Prostate gland (tissue), 2 donors: ENCODE data around the gene GPC5. TPM values are rescaled to one million over a fixed set of nuclear protein-coding genes. Genes with fewer than 3 reads are reported as not detected.
A peak's percentile ranks its signal among the peaks of the same experiment; 100 is the strongest.

Experiments used
- DNase-seq: peaks from one replicate; pipeline ENCODE4 v3.0.0-alpha.2; 2019; ENCODE audit warnings: low spot score
- H3K27ac ChIP-seq, 2 donors: fragments of 200-600 bp; sonication (generic); 2 replicates each; pipeline ENCODE4 v1.5.1; 2017 to 2019
- H3K27me3 ChIP-seq: fragments of 200-600 bp; sonication (generic); replicated peaks from 2 replicates; pipeline ENCODE4 v1.5.1; 2019; ENCODE audit not compliant: insufficient read depth
- H3K36me3 ChIP-seq, 2 donors: fragments of 200-600 bp; sonication (generic); 1 replicate in 1 of 2; 2 replicates in 1 of 2; pipeline versions ENCODE4 v1.5.1 to v1.8.1; 2017 to 2019
- H3K4me1 ChIP-seq: fragments of 200-600 bp; sonication (generic); replicated peaks from 2 replicates; pipeline ENCODE4 v1.5.1; 2019
- H3K4me3 ChIP-seq, 2 donors: fragments of 200-600 bp; sonication (generic); 2 replicates each; pipeline ENCODE4 v1.5.1; 2017 to 2019
- H3K9me3 ChIP-seq: fragments of 200-600 bp; sonication (generic); 2 replicates; pipeline ENCODE4 v1.5.1; 2017
- POLR2A ChIP-seq: fragments of 450-650 bp; IDR thresholded peaks from one replicate; pipeline ENCODE4 v1.6.1; 2016; ENCODE audit warnings: antibody characterized with exemption, mild to moderate bottlenecking
- POLR2AphosphoS5 ChIP-seq: sonication (generic); formaldehyde crosslinking; IDR thresholded peaks from one replicate; pipeline ENCODE4 v1.6.1; 2017; ENCODE audit warnings: antibody characterized with exemption
- WGBS: methylation state at CpG from one replicate; pipeline ENCODE4 v1.1.5; 2018; 5-methylcytosine and 5-hydroxymethylcytosine counted together
- intact Hi-C: fragments of 100-400 bp; cut with DNase I; formaldehyde crosslinking; loops from one replicate; pipeline ENCODE4 v1.14.2; 2022
- total RNA-seq, 2 donors: library from RNA; depleted of rRNA; stranded (reverse); fragments of >200 nt; gene quantifications; one replicate each; pipeline ENCODE4 v1.1.0, GENCODE V29; 2016
- TF ChIP-seq, protein P1 (sequence below), 4 experiments: fragments of 200-600 bp in 2 of 4; fragments of 450-650 bp in 2 of 4; sonication (generic) in 2 of 4; IDR thresholded peaks; 1 replicate in 3 of 4; 2 replicates in 1 of 4; pipeline ENCODE4 v1.5.1; 2016 to 2019; ENCODE audit warnings: antibody characterized with exemption in 4 of 4, mild to moderate bottlenecking in 2 of 4, moderate library complexity in 2 of 4

Gene GPC5
- total RNA-seq, 2 donors from 2014 or later, result 0.23 to 35.0 TPM

DNA sequence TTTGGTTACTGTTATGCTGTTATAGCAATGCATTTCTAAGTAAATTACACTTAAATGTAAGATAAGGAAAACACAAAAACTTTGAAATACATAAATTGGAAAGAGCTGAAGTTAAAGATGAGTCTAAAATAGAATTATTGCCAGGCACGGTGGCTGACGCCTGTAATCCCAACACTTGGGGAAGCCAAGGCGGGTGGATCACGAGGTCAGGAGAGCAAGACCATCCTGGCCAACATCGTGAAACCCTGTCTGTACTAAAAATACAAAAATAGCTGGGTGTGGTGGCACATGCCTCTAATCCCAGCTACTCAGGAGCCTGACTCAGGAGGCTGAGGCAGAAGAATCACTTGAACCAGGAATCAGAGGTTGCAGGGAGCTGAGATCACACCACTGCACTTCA lies 922.8 kb downstream of the GPC5 start:
- Histone ChIP-seq H3K9me3 (no peaks in the 10 kb centered on the region), H3K4me3 (no peak overlapping the region), H3K27ac (no peak overlapping the region), H3K27me3 (no peaks in the 10 kb centered on the region), H3K36me3 (no peaks in the 10 kb centered on the region), H3K4me1 (peaks cover 2% of the 10 kb centered on the region)
- 80% methylated on average over 5 of the region's 5 CpGs for WGBS
- intact Hi-C loops, result no loop called here
- no peak for DNase-seq
- no peak for TF ChIP-seq POLR2AphosphoS5
- TF ChIP-seq, protein P1, sequence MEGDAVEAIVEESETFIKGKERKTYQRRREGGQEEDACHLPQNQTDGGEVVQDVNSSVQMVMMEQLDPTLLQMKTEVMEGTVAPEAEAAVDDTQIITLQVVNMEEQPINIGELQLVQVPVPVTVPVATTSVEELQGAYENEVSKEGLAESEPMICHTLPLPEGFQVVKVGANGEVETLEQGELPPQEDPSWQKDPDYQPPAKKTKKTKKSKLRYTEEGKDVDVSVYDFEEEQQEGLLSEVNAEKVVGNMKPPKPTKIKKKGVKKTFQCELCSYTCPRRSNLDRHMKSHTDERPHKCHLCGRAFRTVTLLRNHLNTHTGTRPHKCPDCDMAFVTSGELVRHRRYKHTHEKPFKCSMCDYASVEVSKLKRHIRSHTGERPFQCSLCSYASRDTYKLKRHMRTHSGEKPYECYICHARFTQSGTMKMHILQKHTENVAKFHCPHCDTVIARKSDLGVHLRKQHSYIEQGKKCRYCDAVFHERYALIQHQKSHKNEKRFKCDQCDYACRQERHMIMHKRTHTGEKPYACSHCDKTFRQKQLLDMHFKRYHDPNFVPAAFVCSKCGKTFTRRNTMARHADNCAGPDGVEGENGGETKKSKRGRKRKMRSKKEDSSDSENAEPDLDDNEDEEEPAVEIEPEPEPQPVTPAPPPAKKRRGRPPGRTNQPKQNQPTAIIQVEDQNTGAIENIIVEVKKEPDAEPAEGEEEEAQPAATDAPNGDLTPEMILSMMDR (IDR thresholded peaks at IDR 0.05), result no peak
- no peak for TF ChIP-seq POLR2A

DNA sequence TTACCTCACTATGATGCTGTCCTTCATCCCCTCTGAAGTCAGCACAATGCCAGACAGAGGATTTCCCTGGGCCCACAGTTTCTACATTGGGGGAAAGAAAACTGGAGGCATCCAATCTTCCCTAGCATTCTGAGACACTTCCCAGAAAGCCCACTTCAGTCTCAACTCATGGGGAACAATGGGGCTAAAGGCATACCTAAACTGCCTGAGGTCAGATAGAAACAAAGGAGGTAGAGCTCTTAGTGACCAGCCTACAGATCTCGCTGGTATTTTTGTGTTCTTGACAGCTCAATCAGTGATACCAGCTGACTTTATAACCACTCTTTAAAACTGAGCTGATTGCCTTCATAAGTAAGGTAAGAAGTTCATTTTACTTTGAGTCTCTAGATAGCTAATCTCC lies 947.2 kb downstream of the GPC5 start:
- intact Hi-C loops, result no loop called here
- TF ChIP-seq POLR2AphosphoS5, result no peak
- TF ChIP-seq POLR2A, result no peak
- TF ChIP-seq, protein P1 (IDR thresholded peaks at IDR 0.05), result no peak
- Histone ChIP-seq H3K27me3 (no peaks in the 10 kb centered on the region), H3K9me3 (no peaks in the 10 kb centered on the region), H3K27ac (no peak overlapping the region), H3K4me1 (no peaks in the 10 kb centered on the region), H3K4me3 (no peak overlapping the region), H3K36me3 (no peaks in the 10 kb centered on the region)
- DNase-seq, result no peak
- 74% methylated on average over 1 of the region's 1 CpG for WGBS

DNA sequence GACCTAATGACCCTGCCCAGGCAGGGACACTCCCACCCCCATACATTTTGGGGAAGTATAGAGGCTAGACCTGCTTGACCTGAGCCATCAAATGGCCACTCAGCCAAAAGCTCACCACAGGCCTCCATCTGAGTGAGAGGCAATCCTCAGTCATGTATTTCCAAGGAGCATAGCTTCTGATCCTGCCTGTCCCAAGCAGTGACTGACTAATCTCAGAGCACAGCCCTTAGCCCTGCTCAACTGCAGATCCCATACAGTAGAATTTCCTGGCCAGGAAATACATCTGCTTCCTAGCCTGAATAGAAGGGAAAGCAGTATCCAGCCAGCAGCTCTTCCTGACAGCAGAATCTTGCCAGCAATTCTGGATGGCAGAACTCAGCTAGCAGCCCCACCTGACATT lies 947.6 kb downstream of the GPC5 start:
- Histone ChIP-seq H3K27ac (no peak overlapping the region), H3K36me3 (no peaks in the 10 kb centered on the region), H3K4me1 (no peaks in the 10 kb centered on the region), H3K4me3 (no peak overlapping the region), H3K27me3 (no peaks in the 10 kb centered on the region), H3K9me3 (no peaks in the 10 kb centered on the region)
- DNase-seq, result no peak
- intact Hi-C loops, result no loop called here
- TF ChIP-seq, protein P1 (IDR thresholded peaks at IDR 0.05), result no peak
- no peak for TF ChIP-seq POLR2A
- no peak for TF ChIP-seq POLR2AphosphoS5

DNA sequence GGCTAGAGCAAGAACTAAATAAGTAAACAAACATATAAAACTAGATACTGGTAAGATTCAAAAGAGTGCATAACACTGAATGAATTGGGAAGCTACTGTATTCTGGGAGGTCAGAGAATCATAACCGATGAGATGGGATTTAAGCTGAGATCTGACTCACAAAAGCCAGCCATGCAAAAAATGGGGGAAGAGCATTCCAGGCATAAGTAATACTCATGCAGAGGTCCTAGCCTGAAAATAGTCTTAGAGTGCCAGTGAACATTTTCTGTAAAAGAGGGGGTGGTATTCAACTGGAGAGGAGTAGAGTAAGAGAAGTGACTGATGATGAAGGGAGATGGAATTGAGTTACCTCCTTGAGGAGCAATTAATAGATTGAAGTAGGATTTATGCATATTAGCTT lies 956.2 kb downstream of the GPC5 start:
- Histone ChIP-seq H3K27me3 (no peaks in the 10 kb centered on the region), H3K9me3 (no peaks in the 10 kb centered on the region), H3K4me3 (no peak overlapping the region), H3K4me1 (no peaks in the 10 kb centered on the region), H3K27ac (no peak overlapping the region), H3K36me3 (no peaks in the 10 kb centered on the region)
- DNase-seq, result no peak
- TF ChIP-seq POLR2AphosphoS5 (no peak), POLR2A (no peak)
- TF ChIP-seq, protein P1 (IDR thresholded peaks at IDR 0.05), result no peak
- WGBS, result 74% methylated on average over 1 of the region's 1 CpG
- intact Hi-C loops, result no loop called here

DNA sequence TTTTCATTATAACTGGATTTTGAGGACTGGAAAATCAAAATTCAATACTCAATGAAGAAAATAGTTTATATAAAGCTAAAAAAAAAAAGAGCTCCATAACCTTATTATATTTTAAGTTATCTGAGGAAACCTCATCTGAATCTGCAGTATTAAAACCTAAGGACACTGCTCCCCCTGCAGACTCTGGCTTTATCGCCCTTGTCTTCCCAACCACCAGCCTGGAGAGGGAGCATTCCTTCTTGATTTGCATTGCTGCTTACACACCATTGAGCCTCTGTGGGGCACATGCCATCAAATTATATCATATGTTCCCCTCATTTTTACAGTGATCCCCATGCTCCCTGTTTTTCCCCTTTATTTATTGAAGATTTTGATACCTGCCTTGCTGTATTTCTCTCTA lies 956.8 kb downstream of the GPC5 start:
- H3K27me3 ChIP-seq, result no peaks in the 10 kb centered on the region
- no peak overlapping the region for H3K4me3 ChIP-seq
- DNase-seq, result peak; percentile 11
- H3K27ac ChIP-seq, result no peak overlapping the region
- H3K36me3 ChIP-seq, result no peaks in the 10 kb centered on the region
- H3K4me1 ChIP-seq, result no peaks in the 10 kb centered on the region
- TF ChIP-seq POLR2AphosphoS5 (no peak), POLR2A (no peak)
- TF ChIP-seq, protein P1 (IDR thresholded peaks at IDR 0.05), result peak in 2 of 4 experiments; percentile 33 to 35
- 50% methylated on average over 1 of the region's 1 CpG for WGBS
- intact Hi-C loops, result no loop called here
- H3K9me3 ChIP-seq, result no peaks in the 10 kb centered on the region
